Measurements from ENCODE around the gene STK24.

The STK24 gene

DNA sequence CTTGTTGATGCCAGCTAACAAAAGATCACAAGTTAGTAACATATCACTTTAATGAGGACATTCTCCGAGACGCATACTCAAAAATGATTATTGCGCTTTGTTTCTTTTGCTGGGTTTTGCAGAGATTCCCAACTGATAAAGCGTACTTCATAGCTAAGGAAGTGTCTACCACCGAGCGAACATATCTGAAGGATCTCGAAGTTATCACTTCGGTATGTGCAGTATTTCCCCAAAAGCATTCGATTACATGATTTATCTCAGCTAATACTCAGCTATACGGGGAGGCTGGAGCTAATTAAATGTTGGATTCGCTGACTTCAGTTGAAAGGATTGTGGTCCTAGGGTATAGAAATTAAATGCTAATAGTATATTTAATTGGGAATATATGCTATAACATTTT, 166.3 kb downstream of the STK24 start:
- Histone ChIP-seq H3K4me3 (ENCODE audit: low read length in 2 of 2) (no peak overlapping the region), H3K4me1 (ENCODE audit: control insufficient read depth in 2 of 2, insufficient read depth in 1 of 2, low read depth in 1 of 2, low read length in 2 of 2) (peaks cover 0 to under 1% of the 10 kb centered on the region in 2 donors), H3K14ac (ENCODE audit: low read length) (no peak overlapping the region), H3K23ac (ENCODE audit: low read depth, low read length, poor library complexity) (no peak overlapping the region), H3K79me1 (ENCODE audit: low read depth, low read length) (no peaks in the 10 kb centered on the region), H2BK5ac (ENCODE audit: low read length) (no peak overlapping the region), H2BK15ac (ENCODE audit: low read length) (no peak overlapping the region), H3K9me3 (replicated peaks in 1 of 2; ENCODE audit: control insufficient read depth in 2 of 2, insufficient read depth in 1 of 2, low read depth in 1 of 2, low read length in 2 of 2) (no peaks in the 10 kb centered on the region), H2BK12ac (ENCODE audit: low read length) (no peak overlapping the region), H3K4me2 (ENCODE audit: insufficient read depth, low read length, poor library complexity, severe bottlenecking) (no peak overlapping the region), H2AFZ (ENCODE audit: low read length) (no peak overlapping the region), H3K27me3 (ENCODE audit: control insufficient read depth in 3 of 3, insufficient read depth in 3 of 3, low read depth in 1 of 3, low read length in 3 of 3) (no peaks in the 10 kb centered on the region), H2BK120ac (ENCODE audit: low read depth, low read length) (no peak overlapping the region), H3K4ac (ENCODE audit: low read length) (no peak overlapping the region), H4K8ac (ENCODE audit: low read depth, low read length) (no peak overlapping the region), H3K36me3 (replicated peaks in 1 of 2; ENCODE audit: control insufficient read depth in 2 of 2, insufficient read depth in 2 of 2, low read length in 2 of 2) (peaks cover 17 to 65% of the 10 kb centered on the region in 2 donors), H3K9ac (ENCODE audit: low read depth, low read length, poor library complexity) (no peak overlapping the region), H3K27ac (replicated peaks; ENCODE audit: low read length) (no peak overlapping the region), H3K18ac (ENCODE audit: low read length) (no peak overlapping the region), H2AK5ac (ENCODE audit: low read depth, low read length) (no peak overlapping the region), H4K91ac (ENCODE audit: low read depth, low read length, poor library complexity) (no peak overlapping the region)
- no CpG with 5 or more reads among the region's 11 CpGs for WGBS, 2 donors (ENCODE audit: extremely low coverage in 2 of 2, insufficient read length in 2 of 2, insufficient replicate concordance in 1 of 2)
- no peak for DNase-seq (ENCODE audit: low spot score)

DNA sequence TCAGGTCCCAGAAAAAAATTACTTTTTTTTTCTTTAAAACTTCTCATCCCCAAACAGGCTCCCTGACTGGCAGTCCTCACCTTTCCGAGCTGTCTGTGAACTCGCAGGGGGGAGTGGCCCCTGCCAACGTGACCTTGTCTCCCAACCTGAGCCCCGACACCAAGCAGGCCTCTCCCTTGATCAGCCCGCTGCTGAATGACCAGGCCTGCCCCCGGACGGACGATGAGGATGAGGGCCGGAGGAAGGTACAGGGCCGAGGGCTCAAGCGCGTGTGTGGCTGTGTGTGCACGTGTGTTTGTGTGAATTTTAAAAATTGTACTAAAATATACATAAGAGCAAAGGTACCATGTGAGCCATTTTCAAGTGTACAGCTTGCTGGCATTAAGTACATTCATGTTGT, 167.6 kb downstream of the STK24 start:
- Histone ChIP-seq H3K36me3 (replicated peaks in 1 of 2; ENCODE audit: control insufficient read depth in 2 of 2, insufficient read depth in 2 of 2, low read length in 2 of 2) (peaks cover 12 to 52% of the 10 kb centered on the region in 2 donors), H3K9me3 (replicated peaks in 1 of 2; ENCODE audit: control insufficient read depth in 2 of 2, insufficient read depth in 1 of 2, low read depth in 1 of 2, low read length in 2 of 2) (no peaks in the 10 kb centered on the region), H3K79me1 (ENCODE audit: low read depth, low read length) (no peaks in the 10 kb centered on the region), H2BK5ac (ENCODE audit: low read length) (no peak overlapping the region), H3K4me1 (ENCODE audit: control insufficient read depth in 2 of 2, insufficient read depth in 1 of 2, low read depth in 1 of 2, low read length in 2 of 2) (peaks cover 0 to 6% of the 10 kb centered on the region in 2 donors), H3K4ac (ENCODE audit: low read length) (no peak overlapping the region), H3K27me3 (ENCODE audit: control insufficient read depth in 3 of 3, insufficient read depth in 3 of 3, low read depth in 1 of 3, low read length in 3 of 3) (no peaks in the 10 kb centered on the region), H2AK5ac (ENCODE audit: low read depth, low read length) (no peak overlapping the region), H3K9ac (ENCODE audit: low read depth, low read length, poor library complexity) (no peak overlapping the region), H3K23ac (ENCODE audit: low read depth, low read length, poor library complexity) (no peak overlapping the region), H2BK12ac (ENCODE audit: low read length) (no peak overlapping the region), H2BK120ac (ENCODE audit: low read depth, low read length) (no peak overlapping the region), H2AFZ (ENCODE audit: low read length) (no peak overlapping the region), H4K8ac (ENCODE audit: low read depth, low read length) (no peak overlapping the region), H3K4me2 (ENCODE audit: insufficient read depth, low read length, poor library complexity, severe bottlenecking) (no peak overlapping the region), H3K18ac (ENCODE audit: low read length) (no peak overlapping the region), H4K91ac (ENCODE audit: low read depth, low read length, poor library complexity) (no peak overlapping the region), H3K4me3 (ENCODE audit: low read length in 2 of 2) (no peak overlapping the region), H3K27ac (replicated peaks; ENCODE audit: low read length) (no peak overlapping the region), H2BK15ac (ENCODE audit: low read length) (no peak overlapping the region), H3K14ac (ENCODE audit: low read length) (no peak overlapping the region)
- no CpG with 5 or more reads among the region's 13 CpGs for WGBS, 2 donors (ENCODE audit: extremely low coverage in 2 of 2, insufficient read length in 2 of 2, insufficient replicate concordance in 1 of 2)
- no peak for DNase-seq (ENCODE audit: low spot score)

DNA sequence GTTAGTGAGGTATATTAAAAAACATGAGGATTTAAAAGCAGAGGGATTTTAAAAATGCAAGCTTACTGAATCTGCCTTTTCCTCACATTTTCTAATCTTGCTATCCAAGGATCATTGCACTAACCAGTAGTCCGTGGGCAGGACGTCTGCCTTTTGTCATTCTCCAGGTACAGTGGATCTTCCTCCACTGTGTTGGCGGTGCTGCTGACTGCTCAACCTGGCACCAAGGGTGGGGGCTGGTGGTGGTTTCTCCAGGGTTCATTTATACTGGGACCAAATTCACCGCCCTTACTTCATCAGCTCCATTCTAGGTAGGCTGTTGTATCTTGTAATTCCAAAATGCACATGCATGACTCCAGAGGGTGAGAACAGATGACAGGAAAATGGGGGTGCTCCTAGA, 169.3 kb downstream of the STK24 start:
- no peak overlapping the region for H3K4me3 ChIP-seq (ENCODE audit: low read length in 2 of 2)

DNA sequence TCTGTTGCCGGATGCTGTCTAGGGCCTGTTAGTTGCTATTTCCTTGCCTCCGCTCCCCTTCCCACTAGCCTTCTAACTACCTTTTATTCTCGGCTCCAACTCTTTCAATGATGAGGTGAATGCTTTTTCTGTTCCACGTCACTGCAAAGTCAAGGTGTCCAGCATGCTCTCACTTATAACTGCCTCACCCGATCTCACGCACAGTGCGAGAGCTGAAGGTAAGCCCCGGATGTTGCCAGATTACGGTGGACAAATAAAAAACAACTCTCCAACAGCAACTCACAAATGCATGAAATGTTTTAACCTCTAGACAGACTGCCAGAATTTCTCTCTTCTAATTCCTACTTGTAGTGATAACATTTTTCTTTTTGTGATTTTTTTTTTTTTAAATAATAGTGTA, 169.9 kb downstream of the STK24 start:
- Histone ChIP-seq H3K36me3 (replicated peaks in 1 of 2; ENCODE audit: control insufficient read depth in 2 of 2, insufficient read depth in 2 of 2, low read length in 2 of 2) (peaks cover 8 to 45% of the 10 kb centered on the region in 2 donors), H3K27ac (replicated peaks; ENCODE audit: low read length) (no peak overlapping the region), H3K9ac (ENCODE audit: low read depth, low read length, poor library complexity) (no peak overlapping the region), H2AFZ (ENCODE audit: low read length) (no peak overlapping the region), H3K4me1 (ENCODE audit: control insufficient read depth in 2 of 2, insufficient read depth in 1 of 2, low read depth in 1 of 2, low read length in 2 of 2) (peaks cover 2 to 6% of the 10 kb centered on the region in 2 donors), H2BK15ac (ENCODE audit: low read length) (no peak overlapping the region), H2BK120ac (ENCODE audit: low read depth, low read length) (no peak overlapping the region), H4K8ac (ENCODE audit: low read depth, low read length) (no peak overlapping the region), H3K9me3 (replicated peaks in 1 of 2; ENCODE audit: control insufficient read depth in 2 of 2, insufficient read depth in 1 of 2, low read depth in 1 of 2, low read length in 2 of 2) (no peaks in the 10 kb centered on the region), H2BK5ac (ENCODE audit: low read length) (no peak overlapping the region), H3K14ac (ENCODE audit: low read length) (no peak overlapping the region), H3K4me2 (ENCODE audit: insufficient read depth, low read length, poor library complexity, severe bottlenecking) (no peak overlapping the region), H3K23ac (ENCODE audit: low read depth, low read length, poor library complexity) (no peak overlapping the region), H2AK5ac (ENCODE audit: low read depth, low read length) (no peak overlapping the region), H3K18ac (ENCODE audit: low read length) (no peak overlapping the region), H3K4me3 (ENCODE audit: low read length in 2 of 2) (no peak overlapping the region), H3K79me1 (ENCODE audit: low read depth, low read length) (no peaks in the 10 kb centered on the region), H3K4ac (ENCODE audit: low read length) (no peak overlapping the region), H3K27me3 (ENCODE audit: control insufficient read depth in 3 of 3, insufficient read depth in 3 of 3, low read depth in 1 of 3, low read length in 3 of 3) (no peaks in the 10 kb centered on the region), H2BK12ac (ENCODE audit: low read length) (no peak overlapping the region), H4K91ac (ENCODE audit: low read depth, low read length, poor library complexity) (no peak overlapping the region)
- DNase-seq (ENCODE audit: low spot score), result no peak
- no CpG with 5 or more reads among the region's 9 CpGs for WGBS, 2 donors (ENCODE audit: extremely low coverage in 2 of 2, insufficient read length in 2 of 2, insufficient replicate concordance in 1 of 2)

More for the DNA sequence above, 169.3 kb downstream of the STK24 start:
- Histone ChIP-seq H3K36me3 (replicated peaks in 1 of 2; ENCODE audit: control insufficient read depth in 2 of 2, insufficient read depth in 2 of 2, low read length in 2 of 2) (peaks cover 8 to 48% of the 10 kb centered on the region in 2 donors), H4K8ac (ENCODE audit: low read depth, low read length) (no peak overlapping the region), H2BK5ac (ENCODE audit: low read length) (no peak overlapping the region), H3K9me3 (replicated peaks in 1 of 2; ENCODE audit: control insufficient read depth in 2 of 2, insufficient read depth in 1 of 2, low read depth in 1 of 2, low read length in 2 of 2) (no peaks in the 10 kb centered on the region), H3K27ac (replicated peaks; ENCODE audit: low read length) (no peak overlapping the region), H3K79me1 (ENCODE audit: low read depth, low read length) (no peaks in the 10 kb centered on the region), H3K27me3 (ENCODE audit: control insufficient read depth in 3 of 3, insufficient read depth in 3 of 3, low read depth in 1 of 3, low read length in 3 of 3) (no peaks in the 10 kb centered on the region), H3K4me1 (ENCODE audit: control insufficient read depth in 2 of 2, insufficient read depth in 1 of 2, low read depth in 1 of 2, low read length in 2 of 2) (peaks cover 0 to 6% of the 10 kb centered on the region in 2 donors), H3K4me2 (ENCODE audit: insufficient read depth, low read length, poor library complexity, severe bottlenecking) (no peak overlapping the region), H3K23ac (ENCODE audit: low read depth, low read length, poor library complexity) (no peak overlapping the region), H2BK120ac (ENCODE audit: low read depth, low read length) (no peak overlapping the region), H3K4ac (ENCODE audit: low read length) (no peak overlapping the region), H3K18ac (ENCODE audit: low read length) (no peak overlapping the region), H2AFZ (ENCODE audit: low read length) (no peak overlapping the region), H3K9ac (ENCODE audit: low read depth, low read length, poor library complexity) (no peak overlapping the region), H2AK5ac (ENCODE audit: low read depth, low read length) (no peak overlapping the region), H4K91ac (ENCODE audit: low read depth, low read length, poor library complexity) (no peak overlapping the region), H2BK12ac (ENCODE audit: low read length) (no peak overlapping the region), H3K14ac (ENCODE audit: low read length) (no peak overlapping the region), H2BK15ac (ENCODE audit: low read length) (no peak overlapping the region)
- WGBS, 2 donors (ENCODE audit: extremely low coverage in 2 of 2, insufficient read length in 2 of 2, insufficient replicate concordance in 1 of 2), result no CpG with 5 or more reads among the region's 4 CpGs
- DNase-seq (ENCODE audit: low spot score), result no peak

Data from neuronal stem cell (in vitro differentiated cells).